HG03565 (cell line): ENCODE data around the gene ZSCAN2.

Source experiments
- ATAC-seq: cut with Tn5 transposase; IDR thresholded peaks from one replicate; pipeline ENCODE4 v1.9.1; 2021; ENCODE audit warnings: mild to moderate bottlenecking, moderate library complexity; ENCODE audit not compliant: unreplicated experiment

Gene ZSCAN2

DNA sequence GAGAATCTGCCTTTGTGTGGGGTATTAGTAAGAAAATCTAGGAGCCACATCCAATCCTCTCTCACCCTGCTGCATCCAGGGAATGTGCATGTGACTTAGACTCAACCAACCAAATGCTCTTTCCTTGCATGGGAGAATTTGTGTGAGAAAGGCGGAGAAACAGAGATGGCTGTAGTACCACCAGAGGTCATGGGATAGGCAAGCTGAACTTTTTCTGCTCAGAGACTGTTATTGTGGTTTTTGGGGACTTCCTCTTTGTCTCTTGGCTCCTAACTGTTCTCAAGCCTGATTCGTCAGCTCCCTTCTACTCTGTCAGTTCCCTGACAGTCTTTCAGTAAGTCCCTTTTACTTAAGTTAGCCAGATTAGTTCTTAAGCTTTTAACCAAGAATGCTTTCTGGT, 2.6 kb upstream of the ZSCAN2 start:
- ATAC-seq = peak; percentile 45

DNA sequence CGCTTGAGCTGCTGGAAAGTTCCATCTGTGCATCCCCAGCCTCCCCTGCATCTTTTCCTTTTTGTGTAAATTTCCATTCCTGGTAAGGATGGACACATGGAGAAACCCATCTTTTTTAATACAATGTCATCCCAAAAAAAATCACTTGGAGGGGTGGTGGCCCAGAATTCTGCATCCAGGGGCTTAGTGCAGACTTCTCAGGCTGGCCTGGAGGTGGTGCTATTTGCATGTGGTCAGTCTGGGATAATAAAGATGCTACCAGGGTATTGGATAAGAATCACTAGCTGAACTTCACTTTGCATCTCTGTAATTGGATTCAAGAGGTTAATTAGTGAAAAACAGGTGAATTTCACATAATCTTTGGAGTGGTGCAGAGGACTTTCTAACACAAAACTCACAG, 1.8 kb upstream of the ZSCAN2 start:
- no peak for ATAC-seq

DNA sequence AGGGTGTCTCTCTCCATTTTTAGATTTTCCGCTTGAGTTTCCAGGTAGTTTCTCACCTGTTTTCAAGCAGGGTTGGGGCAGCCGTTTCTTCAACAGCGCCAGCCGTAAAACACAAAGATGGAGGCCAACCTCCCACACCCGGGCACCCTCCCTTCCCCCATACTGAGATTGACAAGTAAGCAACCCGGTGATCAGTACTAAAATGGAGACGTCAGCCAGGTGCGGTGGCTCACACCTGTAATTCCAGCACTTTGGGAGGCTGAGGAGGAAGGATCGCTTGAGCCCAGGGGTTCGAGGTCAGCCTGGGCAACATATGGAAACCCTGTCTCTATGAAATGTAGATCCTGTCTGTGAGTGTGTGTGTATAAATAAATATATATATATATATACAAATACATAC, 903 bp upstream of the ZSCAN2 start:
- ATAC-seq = no peak

DNA sequence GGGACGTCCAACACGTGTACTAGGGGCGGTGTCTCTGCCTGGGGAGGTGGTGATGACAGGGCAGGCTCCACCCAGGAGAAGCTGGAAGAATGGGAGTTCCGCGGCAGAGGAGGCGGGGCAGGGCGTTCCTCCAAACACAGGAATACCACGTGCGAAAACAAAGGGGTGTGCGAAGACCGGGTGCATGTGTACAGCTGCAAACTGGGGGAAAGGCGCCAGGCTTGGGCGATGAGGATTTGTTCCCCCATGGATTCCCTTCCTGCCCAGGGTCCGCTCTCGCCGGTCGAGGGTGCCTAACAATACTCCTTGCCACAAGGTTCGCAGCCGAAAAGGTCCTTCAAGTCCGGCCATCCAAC, 500 bp upstream of the ZSCAN2 start:
- peak; percentile 1 for ATAC-seq

DNA sequence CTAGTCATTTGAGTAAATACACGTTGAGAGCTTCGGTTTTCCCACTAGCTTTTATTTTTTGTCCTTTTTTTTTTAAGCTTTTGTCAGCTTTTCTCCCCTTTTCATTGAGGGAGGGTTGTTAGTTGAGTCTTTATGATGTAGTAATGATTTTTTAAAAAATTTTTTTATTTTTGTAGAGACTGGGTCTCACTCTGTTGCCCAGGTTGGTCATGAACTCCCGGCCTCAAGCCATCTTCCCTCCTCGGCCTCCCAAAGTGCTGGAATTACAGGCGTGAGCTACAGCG, 688 bp downstream of the ZSCAN2 start:
- no peak for ATAC-seq

DNA sequence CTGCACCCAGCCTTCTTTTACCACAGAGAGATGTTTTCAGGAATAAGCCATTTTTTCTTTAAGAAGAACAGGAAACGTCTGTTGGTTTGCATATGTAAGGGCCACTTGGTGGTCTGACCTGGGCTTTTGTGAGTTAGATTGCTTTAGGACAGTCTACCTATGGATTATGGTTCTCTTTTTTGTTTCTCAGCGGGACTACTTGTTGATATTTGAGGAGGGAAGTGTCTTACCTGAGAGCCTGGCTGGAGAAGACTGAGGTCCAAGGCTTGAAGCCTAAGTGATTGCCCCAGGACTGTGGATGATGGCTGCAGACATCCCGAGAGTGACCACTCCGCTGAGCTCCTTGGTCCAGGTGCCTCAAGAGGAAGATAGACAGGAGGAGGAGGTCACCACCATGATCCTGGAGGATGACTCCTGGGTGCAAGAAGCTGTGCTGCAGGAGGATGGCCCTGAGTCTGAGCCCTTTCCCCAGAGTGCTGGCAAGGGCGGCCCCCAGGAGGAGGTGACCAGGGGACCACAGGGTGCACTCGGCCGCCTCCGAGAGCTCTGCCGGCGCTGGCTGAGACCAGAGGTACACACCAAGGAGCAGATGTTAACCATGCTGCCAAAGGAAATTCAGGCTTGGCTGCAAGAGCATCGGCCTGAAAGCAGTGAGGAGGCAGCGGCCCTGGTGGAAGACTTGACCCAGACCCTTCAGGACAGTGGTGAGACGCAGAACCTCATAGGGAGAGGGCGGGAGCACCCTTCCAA, 3.0 kb downstream of the ZSCAN2 start:
- ATAC-seq = no peak

DNA sequence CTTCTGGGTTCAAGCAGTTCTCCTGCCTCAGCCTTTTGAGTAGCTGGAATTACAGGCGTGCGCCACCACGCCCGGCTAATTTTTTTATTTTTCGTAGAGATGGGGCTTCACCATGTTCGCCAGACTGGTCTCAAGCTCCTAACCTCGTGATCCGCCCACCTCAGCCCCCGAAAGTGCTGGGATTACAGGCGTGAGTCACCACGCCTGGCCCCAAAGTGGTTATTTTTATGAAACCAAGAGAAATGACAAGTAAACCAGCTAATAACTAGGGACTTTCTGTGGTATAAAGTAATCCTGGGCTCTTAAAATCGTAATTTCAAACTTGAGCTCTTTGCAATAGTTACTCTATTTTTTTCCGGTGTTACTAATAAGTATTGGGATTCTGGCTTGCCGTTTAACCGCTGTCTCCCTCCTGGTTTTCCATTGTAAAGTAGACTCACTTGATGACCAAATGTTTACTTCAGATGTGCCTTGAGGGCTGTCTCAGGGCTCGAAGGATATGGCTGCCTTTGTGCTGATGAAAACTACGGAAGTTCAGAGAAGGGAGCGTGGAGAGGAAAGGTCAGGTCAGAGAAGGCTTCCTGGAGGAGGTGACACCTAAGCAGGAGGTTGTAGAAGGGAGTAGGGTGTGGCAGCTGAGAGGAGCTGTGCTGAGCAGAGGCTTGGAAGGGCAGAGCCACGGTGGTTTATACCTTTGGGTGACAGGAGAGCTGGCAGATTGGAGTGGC, 4.2 kb downstream of the ZSCAN2 start:
- ATAC-seq = no peak

DNA sequence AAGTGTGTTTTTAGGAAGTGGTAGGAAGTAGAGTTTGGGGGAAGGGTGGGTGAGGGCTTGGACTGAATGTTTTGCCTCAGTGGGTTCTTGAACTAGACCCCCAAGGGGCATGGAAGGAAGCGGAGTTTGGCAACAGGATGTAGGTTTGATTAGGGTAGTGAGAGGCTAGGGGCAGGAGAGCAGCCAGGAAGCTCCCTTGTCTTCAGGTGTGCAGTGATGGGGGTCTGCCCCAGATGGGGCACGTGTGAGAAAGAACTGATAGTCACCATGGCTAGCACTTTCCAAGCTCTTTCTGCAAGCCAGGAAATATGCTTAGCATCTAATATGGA, 4.7 kb downstream of the ZSCAN2 start:
- no peak for ATAC-seq

DNA sequence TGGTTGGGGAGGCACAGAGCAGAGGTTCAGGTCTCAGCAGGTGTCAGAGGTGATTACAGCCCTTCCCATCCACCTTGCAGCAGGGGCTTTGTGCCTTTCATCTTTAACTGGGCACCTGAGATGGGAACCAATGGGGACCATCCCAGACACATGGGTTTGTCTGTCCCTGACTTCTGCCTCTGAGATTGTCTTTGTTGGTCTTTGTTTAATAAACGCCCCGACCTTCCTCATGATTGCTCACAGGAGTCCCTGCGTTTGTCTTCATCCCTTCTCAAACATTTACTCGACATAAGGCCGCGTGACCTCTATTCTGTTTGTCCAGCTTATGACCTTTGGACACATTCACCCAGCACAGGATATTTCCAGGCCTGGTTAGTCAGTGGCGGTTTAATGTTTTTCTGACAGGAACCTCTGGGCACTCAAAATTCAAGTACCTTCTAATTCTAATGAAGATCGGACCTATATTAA, 5.9 kb downstream of the ZSCAN2 start:
- ATAC-seq = no peak

DNA sequence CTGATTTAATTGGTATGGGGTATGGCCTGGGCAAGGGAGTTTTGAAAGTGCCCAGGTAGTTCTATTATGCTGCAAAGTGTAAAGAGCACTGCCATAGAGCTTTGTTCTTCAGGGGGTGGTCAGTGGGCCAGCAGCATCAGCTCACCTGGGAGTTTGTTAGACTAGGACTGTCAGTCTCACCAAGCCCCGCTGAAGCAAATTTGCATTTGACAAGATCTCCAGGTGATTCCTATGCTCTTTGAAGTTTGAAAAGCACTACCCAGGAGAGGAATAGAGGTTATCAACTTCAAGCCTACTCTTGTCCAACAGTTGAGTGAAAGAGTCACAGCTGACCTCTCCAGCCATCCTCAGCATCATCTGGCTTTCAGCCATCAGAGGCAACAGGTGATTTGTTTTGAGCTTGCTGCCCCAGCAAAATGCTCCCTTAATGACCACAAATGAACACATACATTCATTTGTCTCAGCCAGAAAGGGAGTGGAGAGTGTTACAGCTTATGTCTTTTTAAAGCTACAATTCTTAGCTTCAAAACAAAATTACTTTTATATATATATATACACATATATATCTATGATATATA, 8.0 kb downstream of the ZSCAN2 start:
- no peak for ATAC-seq

DNA sequence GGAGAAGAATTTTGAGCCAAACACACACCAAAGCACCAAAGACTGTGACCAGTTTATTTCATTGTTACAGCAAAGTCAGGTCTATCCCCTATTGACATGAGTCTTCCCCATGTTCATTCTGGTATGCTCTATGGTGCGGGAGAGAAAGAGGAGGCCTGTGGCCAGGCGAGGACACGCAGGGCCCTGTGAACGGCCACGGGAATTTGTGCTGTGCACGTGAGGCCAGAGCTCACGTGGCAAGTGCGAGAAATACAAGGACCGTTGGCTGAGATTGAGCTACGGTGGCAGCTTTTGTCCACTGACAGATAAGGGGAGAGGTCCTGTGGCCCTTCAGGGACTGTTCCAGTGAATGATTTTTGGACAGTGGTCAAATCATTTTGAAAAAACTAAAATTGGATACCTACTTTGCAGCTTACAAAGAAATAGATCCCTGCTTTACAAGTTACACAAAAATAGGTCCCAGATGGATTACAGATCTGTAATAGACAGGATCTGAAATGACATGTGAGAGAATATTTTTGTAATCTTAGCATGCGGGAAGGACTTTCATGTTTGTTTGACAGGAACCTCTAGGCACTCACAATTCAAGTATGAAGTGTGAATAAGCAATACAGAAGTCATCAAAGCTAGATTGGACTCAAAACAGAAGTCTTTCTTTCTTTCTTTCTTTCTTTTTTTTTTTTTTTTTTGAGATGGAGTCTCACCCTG, 9.2 kb downstream of the ZSCAN2 start:
- no peak for ATAC-seq

DNA sequence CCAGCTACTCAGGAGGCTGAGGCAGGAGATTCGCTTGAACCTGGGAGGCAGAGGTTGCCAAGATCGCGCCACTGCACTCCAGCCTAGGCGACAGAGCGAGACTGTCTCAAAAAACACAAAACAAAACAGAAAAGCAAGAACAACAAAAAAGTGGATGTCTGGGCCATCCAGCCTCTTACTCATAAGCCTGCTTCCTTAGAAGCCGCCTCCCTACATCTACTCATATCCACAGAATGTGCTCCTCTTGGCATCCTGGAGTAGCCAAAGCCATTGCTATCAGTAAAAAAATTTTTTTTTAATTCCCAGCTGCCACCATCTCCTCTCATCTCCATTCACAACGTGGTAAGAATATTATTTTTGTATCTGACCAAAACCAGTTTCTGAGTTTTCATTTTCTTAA, 10.8 kb downstream of the ZSCAN2 start:
- no peak for ATAC-seq

DNA sequence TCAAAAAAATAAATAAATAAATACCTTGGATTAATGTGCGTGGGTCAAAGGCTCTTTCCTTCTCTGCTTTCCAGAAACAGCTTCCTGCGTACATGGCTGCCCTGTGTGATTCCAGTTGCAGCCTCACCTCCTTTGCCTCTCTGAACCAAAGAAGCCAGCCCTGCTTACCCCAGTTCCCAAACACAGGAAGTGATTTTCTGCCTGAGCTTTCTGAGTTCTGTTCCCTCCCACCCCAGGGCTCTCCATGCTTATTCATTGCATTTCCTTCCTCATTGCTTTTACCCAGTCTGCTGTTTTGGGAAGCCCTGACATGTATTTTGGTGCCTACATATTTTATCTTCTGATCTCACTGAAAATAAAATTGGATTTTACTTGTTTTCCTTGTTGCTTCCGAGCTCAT, 15.4 kb downstream of the ZSCAN2 start:
- no peak for ATAC-seq

DNA sequence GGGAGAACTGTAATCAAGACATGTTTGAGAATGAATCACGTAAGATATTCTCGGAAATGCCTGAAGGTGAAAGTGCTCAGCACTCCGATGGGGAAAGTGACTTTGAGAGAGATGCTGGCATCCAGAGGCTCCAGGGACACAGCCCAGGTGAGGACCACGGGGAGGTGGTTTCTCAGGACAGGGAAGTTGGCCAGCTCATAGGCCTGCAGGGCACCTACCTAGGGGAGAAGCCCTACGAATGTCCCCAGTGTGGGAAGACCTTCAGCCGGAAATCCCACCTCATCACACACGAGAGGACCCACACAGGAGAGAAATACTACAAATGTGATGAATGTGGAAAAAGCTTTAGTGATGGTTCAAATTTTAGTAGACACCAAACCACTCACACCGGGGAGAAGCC, 19.8 kb downstream of the ZSCAN2 start:
- ATAC-seq = no peak

DNA sequence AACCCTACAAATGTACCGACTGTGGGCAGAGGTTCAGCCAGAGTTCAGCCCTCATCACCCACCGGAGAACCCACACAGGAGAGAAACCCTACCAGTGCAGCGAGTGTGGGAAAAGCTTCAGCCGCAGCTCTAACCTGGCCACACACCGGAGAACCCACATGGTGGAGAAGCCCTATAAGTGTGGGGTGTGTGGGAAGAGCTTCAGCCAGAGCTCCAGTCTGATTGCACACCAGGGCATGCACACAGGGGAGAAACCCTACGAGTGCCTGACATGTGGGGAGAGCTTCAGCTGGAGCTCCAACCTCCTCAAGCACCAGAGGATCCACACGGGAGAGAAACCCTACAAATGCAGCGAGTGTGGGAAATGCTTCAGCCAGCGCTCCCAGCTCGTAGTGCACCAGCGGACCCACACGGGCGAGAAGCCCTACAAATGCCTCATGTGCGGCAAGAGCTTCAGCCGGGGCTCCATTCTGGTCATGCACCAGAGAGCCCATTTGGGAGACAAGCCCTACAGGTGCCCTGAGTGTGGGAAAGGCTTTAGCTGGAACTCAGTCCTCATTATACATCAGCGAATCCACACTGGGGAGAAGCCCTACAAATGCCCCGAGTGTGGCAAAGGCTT, 20.7 kb downstream of the ZSCAN2 start:
- ATAC-seq = no peak

DNA sequence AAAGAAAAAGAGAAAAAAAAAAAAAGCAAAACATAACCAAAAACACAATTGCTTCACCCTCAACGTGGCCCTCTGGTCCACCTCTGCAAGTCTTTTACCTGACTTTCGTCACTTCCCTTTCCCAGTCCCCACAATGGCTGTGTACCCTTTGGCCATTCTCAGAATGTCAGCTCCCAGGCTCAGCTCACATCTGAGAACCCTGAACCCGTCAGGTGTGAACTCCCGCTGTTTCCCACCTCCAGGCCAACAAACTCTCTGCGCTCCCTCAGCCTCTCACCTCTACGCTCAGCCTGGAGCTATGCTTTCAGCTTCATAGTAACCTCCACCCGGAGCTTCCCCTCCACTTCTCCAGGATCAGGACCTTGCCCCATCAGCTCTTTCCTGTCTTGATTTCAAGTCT, 23.6 kb downstream of the ZSCAN2 start:
- no peak for ATAC-seq

DNA sequence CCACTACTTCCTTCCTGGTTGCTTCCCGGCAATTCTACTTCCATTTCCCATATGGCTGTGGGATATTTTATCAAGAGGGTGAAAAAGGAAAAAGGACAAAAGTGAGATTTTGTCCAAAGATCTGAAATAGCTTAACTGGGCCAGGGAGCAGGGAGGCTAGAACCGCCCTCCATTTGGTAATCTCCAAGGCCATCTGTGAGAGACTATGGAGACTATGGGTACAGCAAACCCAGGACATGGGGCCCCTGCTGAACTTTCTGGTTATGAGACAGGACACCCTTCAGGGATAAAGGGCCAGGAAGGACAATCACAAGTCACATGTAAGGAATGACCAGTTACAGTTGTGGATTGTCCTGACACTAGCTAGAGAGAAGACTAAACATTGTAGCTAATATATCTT, 24.3 kb downstream of the ZSCAN2 start:
- ATAC-seq = no peak

DNA sequence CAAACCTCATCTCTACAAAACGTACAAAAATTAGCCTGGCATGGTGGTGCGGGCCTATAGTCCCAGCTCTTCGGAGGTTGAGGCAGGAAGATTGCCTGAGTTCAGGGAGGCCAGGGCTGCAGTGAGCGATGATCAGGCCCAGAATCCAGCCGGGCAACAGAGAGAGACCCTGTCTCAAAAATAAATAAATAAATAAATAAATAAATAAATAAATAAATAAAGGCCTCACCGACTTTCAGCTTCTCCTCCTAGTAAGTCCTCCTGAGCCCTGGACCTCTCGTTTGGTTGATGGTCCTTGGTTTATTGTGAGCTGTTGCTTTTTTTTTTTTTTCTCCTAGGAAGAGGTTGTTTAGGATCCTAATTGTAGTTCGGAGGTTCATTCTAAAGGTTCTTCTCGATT, 28.2 kb downstream of the ZSCAN2 start:
- no peak for ATAC-seq

DNA sequence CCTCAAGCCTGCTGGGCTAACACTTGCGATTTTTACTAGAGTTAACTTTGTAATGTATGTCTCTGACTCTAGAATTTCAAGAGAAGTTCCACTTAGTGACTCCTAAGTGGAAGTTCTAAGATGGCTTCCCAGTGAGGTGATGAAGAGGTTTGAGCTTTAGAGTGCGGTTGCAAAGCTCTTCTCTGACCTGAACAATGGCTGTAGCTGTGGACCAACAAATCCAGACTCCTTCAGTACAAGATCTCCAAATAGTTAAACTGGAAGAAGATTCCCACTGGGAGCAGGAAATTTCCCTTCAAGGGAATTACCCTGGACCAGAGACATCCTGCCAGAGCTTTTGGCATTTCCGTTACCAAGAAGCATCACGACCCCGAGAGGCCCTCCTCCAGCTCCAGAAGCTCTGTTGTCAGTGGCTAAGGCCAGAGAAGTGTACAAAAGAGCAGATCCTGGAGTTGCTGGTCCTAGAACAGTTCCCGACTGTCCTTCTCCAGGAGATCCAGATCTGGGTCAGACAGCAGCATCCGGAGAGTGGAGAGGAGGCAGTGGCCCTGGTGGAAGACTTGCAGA, 31.0 kb downstream of the ZSCAN2 start:
- no peak for ATAC-seq

DNA sequence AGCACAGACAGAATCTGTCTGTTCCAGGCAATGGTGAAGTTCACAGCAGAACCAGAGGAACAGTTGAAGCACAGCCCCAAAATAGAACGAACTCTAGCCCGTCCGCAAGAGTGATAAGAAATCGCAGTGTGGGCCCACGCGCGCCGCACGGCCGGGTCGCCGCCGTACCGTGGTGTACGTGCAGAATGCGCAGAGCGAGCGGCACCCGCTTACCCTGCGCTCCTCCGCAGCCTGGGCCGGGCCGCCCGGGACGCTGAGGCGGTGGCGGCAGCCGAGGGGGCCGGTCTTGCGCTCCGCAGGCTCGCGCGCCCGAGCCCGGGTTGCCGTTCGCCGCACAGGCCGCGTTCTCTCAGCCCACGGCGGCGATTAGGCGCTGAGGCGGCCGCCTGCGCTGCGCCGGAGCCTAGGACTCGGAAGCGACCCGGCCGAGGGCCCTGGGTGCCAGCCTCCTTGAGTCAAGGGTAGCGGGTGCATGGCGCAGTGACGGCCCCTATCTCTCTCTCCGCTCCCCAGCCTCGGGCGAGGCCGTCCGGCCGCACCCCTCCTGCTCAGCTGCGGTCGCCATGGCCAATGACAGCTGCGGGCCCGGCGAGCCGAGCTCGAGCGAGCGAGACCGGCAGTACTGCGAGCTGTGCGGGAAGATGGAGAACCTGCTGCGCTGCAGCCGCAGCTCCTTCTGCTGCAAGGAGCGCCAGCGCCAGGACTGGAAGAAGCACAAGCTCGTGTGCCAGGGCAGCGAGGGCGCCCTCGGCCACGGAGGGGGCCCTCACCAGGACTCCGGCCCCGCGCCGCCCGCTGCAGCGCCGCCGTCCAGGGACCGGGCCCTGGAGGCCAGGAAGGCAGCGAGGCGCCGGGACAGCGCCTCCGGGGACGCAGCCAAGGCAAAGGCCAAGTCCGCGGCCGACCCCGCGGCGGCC, 32.8 kb downstream of the ZSCAN2 start:
- peak; percentile 30 for ATAC-seq
